ENCODE results near the gene TARBP1. TPM values are rescaled to one million over a fixed set of nuclear protein-coding genes. Genes with fewer than 3 reads are reported as not detected.

Gene TARBP1
- total and polyA plus RNA-seq, 2 of the 4 experiments (the other 2 are of a cell fraction) = 10.6 to 17.7 TPM

- Histone ChIP-seq H3K36me3 (ENCODE audit: control insufficient read depth, insufficient read depth, low read length) (peaks cover 9% of the 10 kb centered on the region), H4K8ac (ENCODE audit: low read depth in 2 of 2, low read length in 2 of 2) (no peak overlapping the region), H3K23ac (ENCODE audit: low read depth, low read length) (no peak overlapping the region), H3K4me2 (ENCODE audit: low read depth, low read length) (no peak overlapping the region), H3K27me3 (ENCODE audit: control insufficient read depth, insufficient read depth, low read length) (no peaks in the 10 kb centered on the region), H3K4ac (ENCODE audit: low read depth, low read length) (no peak overlapping the region), H4K20me1 (ENCODE audit: insufficient read depth, low read length) (no peaks in the 10 kb centered on the region), H2AFZ (replicated peaks; ENCODE audit: low read length, poor library complexity) (no peak overlapping the region), H2AK9ac (replicated peaks; ENCODE audit: low read depth, low read length, poor library complexity) (no peak overlapping the region), H3K9me1 (ENCODE audit: insufficient read depth, low read length) (no peaks in the 10 kb centered on the region; the same call in 1 of the 2 replicates), H3K27ac (ENCODE audit: insufficient read depth, low read length) (no peak overlapping the region), H4K5ac (ENCODE audit: low read depth, low read length) (no peak overlapping the region), H4K91ac (ENCODE audit: insufficient read depth, low read depth, low read length) (no peak overlapping the region), H3K4me3 (ENCODE audit: insufficient read depth, low read depth, low read length) (no peak overlapping the region), H3K4me1 (ENCODE audit: control insufficient read depth, insufficient read depth, low read length) (no peaks in the 10 kb centered on the region), H2BK20ac (ENCODE audit: low read depth, low read length) (no peak overlapping the region), H3K9me3 (ENCODE audit: control insufficient read depth, insufficient read depth, low read length) (no peaks in the 10 kb centered on the region), H3K56ac (ENCODE audit: extremely low read depth, insufficient read depth, low read length) (no peak overlapping the region), H2BK5ac (ENCODE audit: low read depth, low read length, poor library complexity, severe bottlenecking) (no peak overlapping the region), H3K14ac (replicated peaks; ENCODE audit: low read depth, low read length) (no peak overlapping the region), H2BK120ac (ENCODE audit: low read depth, low read length) (no peak overlapping the region), H2BK15ac (ENCODE audit: low read depth, low read length) (no peak overlapping the region), H3K9ac (ENCODE audit: low read depth, low read length) (no peak overlapping the region), H3K18ac (ENCODE audit: low read depth, low read length) (no peak overlapping the region), H3K79me1 (ENCODE audit: low read depth in 1 of 2, low read length in 2 of 2) (no peaks in the 10 kb centered on the region; a peak in 1 of 4 replicates), H2AK5ac (ENCODE audit: low read depth, low read length) (no peak overlapping the region)
- POLR2A ChIA-PET (ENCODE audit: unreplicated experiment) = no interaction called here
- CTCF ChIA-PET = no interaction called here
- intact Hi-C loops (cut with micrococcal nuclease) (no loop called here), in situ Hi-C loops (cut with MboI; ENCODE audit: low sequenced_read_pairs) (no loop called here), dilution Hi-C loops (cut with HindIII; ENCODE audit: low sequenced_read_pairs, unreplicated experiment) (no loop called here)
- ATAC-seq (ENCODE audit: low read depth) = no peak
- DNase-seq = no peak
- no CpG with 5 or more reads among the region's 8 CpGs for WGBS, 2 experiments (ENCODE audit: extremely low coverage in 2 of 2, insufficient read length in 1 of 2)
- no peak for TF ChIP-seq CTCF (conservative IDR thresholded peaks at IDR 0.05; ENCODE audit: low read depth, low read length)
- no peak for TF ChIP-seq RFX5 (IDR thresholded peaks at IDR 0.05; ENCODE audit: low read depth, low read length)
- TF ChIP-seq MAFK (IDR thresholded peaks at IDR 0.05; ENCODE audit: low read depth, low read length) = no peak
- TF ChIP-seq SMC3 (IDR thresholded peaks at IDR 0.05; ENCODE audit: low read depth, low read length) = no peak
- no TSS peak for BruUV-seq (replicated peaks)
Observed at GRCh38 chr1:234427950-234428646, 50.9 kb downstream of the TARBP1 start.

Measured in IMR-90 (cell line).